ENCODE measurements around the gene SEMA4C. TPM values are rescaled to one million over a fixed set of nuclear protein-coding genes. Genes with fewer than 3 reads are reported as not detected.

SEMA4C gene
- polyA plus RNA-seq, 3 donors: 0.08 to 5.7 (median 0.21) TPM

- Histone ChIP-seq H4K20me1 (ENCODE audit: insufficient read depth, low read length) (no peaks in the 10 kb centered on the region), H3K4me3 (replicated peaks in 1 of 3; ENCODE audit: low read depth in 2 of 3, low read length in 3 of 3) (no peak overlapping the region), H3K79me2 (ENCODE audit: insufficient read depth, low read length) (no peaks in the 10 kb centered on the region), H3K9me3 (replicated peaks in 1 of 2; ENCODE audit: control insufficient read depth in 1 of 2, insufficient read depth in 1 of 2, low read length in 2 of 2) (peaks cover 15 to 16% of the 10 kb centered on the region in 2 donors), H3K27me3 (ENCODE audit: control insufficient read depth in 2 of 2, insufficient read depth in 2 of 2, low read length in 2 of 2) (peaks cover 0 to 3% of the 10 kb centered on the region in 2 donors), H3K36me3 (replicated peaks in 1 of 2; ENCODE audit: control insufficient read depth in 1 of 2, insufficient read depth in 2 of 2, low read length in 2 of 2) (no peaks in the 10 kb centered on the region), H3K9ac (ENCODE audit: insufficient read depth, low read length, poor library complexity, severe bottlenecking) (no peak overlapping the region), H2AFZ (ENCODE audit: insufficient read depth, low read depth, low read length, poor library complexity, severe bottlenecking) (no peak overlapping the region), H3K27ac (ENCODE audit: low read depth in 1 of 2, low read length in 2 of 2) (no peak overlapping the region), H3K4me1 (ENCODE audit: control insufficient read depth in 1 of 2, insufficient read depth in 2 of 2, low read length in 2 of 2) (peaks cover 4 to 5% of the 10 kb centered on the region in 2 donors), H3K4me2 (replicated peaks; ENCODE audit: extremely low read depth, low read length, poor library complexity, severe bottlenecking) (no peak overlapping the region)
- peaks cover 16 to 17% (median 17%) of the 10 kb centered on the region in 3 donors for H3K27me3 Mint-ChIP-seq (ENCODE audit: low read depth in 3 of 3)
- peaks cover 3% of the 10 kb centered on the region for H3K4me1 Mint-ChIP-seq
- WGBS (ENCODE audit: insufficient coverage): 92% methylated on average over 16 of the region's 19 CpGs
- no peak overlapping the region for H3K27ac Mint-ChIP-seq
- TF ChIP-seq CTCF (IDR thresholded peaks at IDR 0.05): no peak
- H3K4me3 Mint-ChIP-seq: no peak overlapping the region
- H3K36me3 Mint-ChIP-seq: no peaks in the 10 kb centered on the region
- intact Hi-C loops (cut with micrococcal nuclease): no loop called here
- DNase-seq: no peak
- peaks cover 8 to 21% (median 16%) of the 10 kb centered on the region in 7 donors for H3K9me3 Mint-ChIP-seq
These were observed 49.1 kb upstream of the SEMA4C start for GRCh38 chr2:96918754-96919550.

- no peak overlapping the region for H3K27ac ChIP-seq (ENCODE audit: low read depth in 1 of 2, low read length in 2 of 2)
- H3K27me3 ChIP-seq (ENCODE audit: control insufficient read depth in 2 of 2, insufficient read depth in 2 of 2, low read length in 2 of 2): peaks cover 0 to 9% of the 10 kb centered on the region in 2 donors
- H4K20me1 ChIP-seq (ENCODE audit: insufficient read depth, low read length): no peaks in the 10 kb centered on the region
- Mint-ChIP-seq H3K27me3 (ENCODE audit: low read depth in 3 of 3) (peaks cover 17 to 22% (median 19%) of the 10 kb centered on the region in 3 donors), H3K9me3 (peaks cover 8 to 21% (median 16%) of the 10 kb centered on the region in 7 donors), H3K36me3 (no peaks in the 10 kb centered on the region), H3K4me3 (no peak overlapping the region), H3K4me1 (peaks cover 10% of the 10 kb centered on the region), H3K27ac (no peak overlapping the region)
- H2AFZ ChIP-seq (ENCODE audit: insufficient read depth, low read depth, low read length, poor library complexity, severe bottlenecking): no peak overlapping the region
- no peaks in the 10 kb centered on the region for H3K79me2 ChIP-seq (ENCODE audit: insufficient read depth, low read length)
- intact Hi-C loops (cut with micrococcal nuclease): no loop called here
- H3K9me3 ChIP-seq (replicated peaks in 1 of 2; ENCODE audit: control insufficient read depth in 1 of 2, insufficient read depth in 1 of 2, low read length in 2 of 2): peaks cover 15 to 16% of the 10 kb centered on the region in 2 donors
- TF ChIP-seq CTCF (IDR thresholded peaks at IDR 0.05): no peak
- H3K4me3 ChIP-seq (replicated peaks in 1 of 3; ENCODE audit: low read depth in 2 of 3, low read length in 3 of 3): no peak overlapping the region
- H3K36me3 ChIP-seq (replicated peaks in 1 of 2; ENCODE audit: control insufficient read depth in 1 of 2, insufficient read depth in 2 of 2, low read length in 2 of 2): no peaks in the 10 kb centered on the region
- no peak for DNase-seq
- H3K4me2 ChIP-seq (replicated peaks; ENCODE audit: extremely low read depth, low read length, poor library complexity, severe bottlenecking): no peak overlapping the region
- H3K4me1 ChIP-seq (ENCODE audit: control insufficient read depth in 1 of 2, insufficient read depth in 2 of 2, low read length in 2 of 2): peaks cover 12% of the 10 kb centered on the region in 2 donors
- H3K9ac ChIP-seq (ENCODE audit: insufficient read depth, low read length, poor library complexity, severe bottlenecking): no peak overlapping the region
These were observed 48.3 kb upstream of the SEMA4C start for GRCh38 chr2:96918092-96918753.

Data from CD14-positive monocyte (primary cell).